A549 (cell line): ENCODE data around the gene JARID2. TPM values are rescaled to one million over a fixed set of nuclear protein-coding genes. Genes with fewer than 3 reads are reported as not detected.

Source experiments
- ATAC-seq, 2 experiments: fragments of 200-7000 bp in 1 of 2; fragments of >200 bp in 1 of 2; cut with Nextera tagmentation in 1 of 2; cut with Tn5 transposase in 1 of 2; 3 replicates each; pipeline versions ENCODE4 v1.8.0 to v1.9.1; 2018 to 2020; ENCODE audit warnings: mild to moderate bottlenecking in 1 of 2, moderate library complexity in 1 of 2
- CTCF ChIA-PET: fragments of 300-600 bp; sonication (Branson Sonifier 250); formaldehyde crosslinking; extraction: SDS; loops from one replicate; lab custom pipeline; 2021; ENCODE audit warnings: antibody characterized with exemption, inconsistent platforms; lab: Yijun Ruan, JAX
- POLR2A ChIA-PET: fragments of 350-600 bp; formaldehyde crosslinking; extraction: SDS; loops from one replicate; lab custom pipeline; 2021; ENCODE audit warnings: antibody characterized with exemption, inconsistent platforms; lab: Yijun Ruan, JAX
- DNase-seq, 2 experiments: peaks; one replicate each; pipeline versions ENCODE4 v3.0.0 to v3.0.0-alpha.2; 2011 to 2016; ENCODE audit warnings: low read depth in 1 of 2, low spot score in 1 of 2
- FAIRE-seq: peaks from 2 replicates; lab custom pipeline; 2011; peaks lifted over from hg19 to GRCh38; lab: Jason Lieb, UNC
- H3K27ac ChIP-seq, 2 experiments: fragments of >200 bp; sonication (Bioruptor Twin); formaldehyde crosslinking; 3 replicates each; pipeline ENCODE4 v1.5.1; 2016 to 2017
- H3K4me1 ChIP-seq: fragments of >200 bp; sonication (Bioruptor Twin); formaldehyde crosslinking; 3 replicates; pipeline ENCODE4 v1.6.1; 2016
- H3K4me2 ChIP-seq: fragments of >200 bp; sonication (Bioruptor Twin); formaldehyde crosslinking; 3 replicates; pipeline ENCODE4 v1.6.1; 2016
- H3K4me3 ChIP-seq: fragments of >200 bp; sonication (Bioruptor Twin); formaldehyde crosslinking; 3 replicates; pipeline ENCODE4 v1.5.1; 2016
- H3K9me3 ChIP-seq: fragments of >200 bp; sonication (Bioruptor Twin); formaldehyde crosslinking; 3 replicates; pipeline ENCODE4 v1.6.1; 2016
- CHD2 ChIP-seq: fragments of 150-350 bp; IDR thresholded peaks from 2 replicates; pipeline ENCODE4 v1.6.1; 2014; ENCODE audit warnings: low read length; ENCODE audit not compliant: partially characterized antibody
- EHF ChIP-seq: fragments of 250-450 bp; sonication (Bioruptor Pico); IDR thresholded peaks from 2 replicates; pipeline ENCODE4 v1.5.0; 2020; ENCODE audit warnings: mild to moderate bottlenecking
- ESRRA ChIP-seq: fragments of 150-350 bp; IDR thresholded peaks from 2 replicates; pipeline ENCODE4 v1.6.1; 2014; ENCODE audit warnings: mild to moderate bottlenecking, low read length, borderline replicate concordance
- HDAC2 ChIP-seq: fragments of 200-600 bp; sonication (generic); IDR thresholded peaks from 2 replicates; pipeline ENCODE4 v1.6.1; 2016
- HEYL ChIP-seq: fragments of 250-450 bp; sonication (Bioruptor Pico); IDR thresholded peaks from 2 replicates; pipeline ENCODE4 v1.8.0; 2021; ENCODE audit warnings: mild to moderate bottlenecking, moderate library complexity
- KDM5A ChIP-seq: fragments of 200-600 bp; sonication (generic); IDR thresholded peaks from 2 replicates; pipeline ENCODE4 v1.6.1; 2016; ENCODE audit warnings: antibody characterized with exemption, mild to moderate bottlenecking
- MAFK ChIP-seq: fragments of 450-650 bp; IDR thresholded peaks from 2 replicates; pipeline ENCODE4 v1.6.1; 2014; ENCODE audit not compliant: partially characterized antibody
- NFE2L2 ChIP-seq: fragments of 150-350 bp; conservative IDR thresholded peaks from 2 replicates; pipeline ENCODE4 v1.6.1; 2014; ENCODE audit warnings: low read length
- PHF8 ChIP-seq: fragments of 200-600 bp; sonication (generic); IDR thresholded peaks from 2 replicates; pipeline ENCODE4 v1.6.1; 2016; ENCODE audit warnings: low read depth, mild to moderate bottlenecking, antibody characterized with exemption, moderate library complexity, borderline replicate concordance
- POLR2A ChIP-seq: IDR thresholded peaks from 2 replicates; pipeline ENCODE4 v1.6.1; 2012; ENCODE audit warnings: mild to moderate bottlenecking, low read length
- RAD21 ChIP-seq, 2 experiments: fragments of >200 bp in 1 of 2; sonication (Bioruptor Twin) in 1 of 2; formaldehyde crosslinking in 1 of 2; IDR thresholded peaks in 1 of 2; conservative IDR thresholded peaks in 1 of 2; 2 replicates in 1 of 2; 3 replicates in 1 of 2; pipeline ENCODE4 v1.6.1; 2012 to 2018; ENCODE audit warnings: inconsistent platforms in 1 of 2
- RCOR1 ChIP-seq: fragments of 150-350 bp; IDR thresholded peaks from 2 replicates; pipeline ENCODE4 v1.6.1; 2014; ENCODE audit warnings: antibody characterized with exemption, low read length, low read depth
- RFX5 ChIP-seq: fragments of 450-650 bp; IDR thresholded peaks from 2 replicates; pipeline ENCODE4 v1.7.1; 2014; ENCODE audit warnings: antibody characterized with exemption, mild to moderate bottlenecking, moderate library complexity
- SMC3 ChIP-seq: fragments of >200 bp; sonication (Bioruptor Twin); formaldehyde crosslinking; IDR thresholded peaks from 3 replicates; pipeline ENCODE4 v1.6.1; 2018; ENCODE audit warnings: inconsistent platforms
- SREBF2 ChIP-seq: fragments of 450-650 bp; IDR thresholded peaks from 2 replicates; pipeline ENCODE4 v1.6.1; 2014; ENCODE audit warnings: mild to moderate bottlenecking, moderate library complexity
- ZC3H11A ChIP-seq: fragments of 450-650 bp; IDR thresholded peaks from 2 replicates; pipeline ENCODE4 v1.6.1; 2014; ENCODE audit warnings: antibody characterized with exemption, mild to moderate bottlenecking
- ZSCAN20 ChIP-seq: fragments of 250-450 bp; sonication (Bioruptor Pico); IDR thresholded peaks from 2 replicates; pipeline ENCODE4 v1.8.0; 2022; ENCODE audit warnings: mild to moderate bottlenecking, moderate library complexity
- WGBS: methylation state at CpG from one replicate; pipeline ENCODE4 v1.1.6; 2017; ENCODE audit errors: missing lambda C conversion rate; 5-methylcytosine and 5-hydroxymethylcytosine counted together
- polyA plus RNA-seq, 4 experiments: library from polyadenylated mRNA; depleted of rRNA in 3 of 4; stranded (reverse); fragments of >200 nt; fragmentation: RNase III in 1 of 4; extraction: RNeasy Plus Mini Kit Qiagen cat#74134 plus additional on column Dnase treatment in 1 of 4; gene quantifications; 2 replicates in 3 of 4; 3 replicates in 1 of 4; pipeline ENCODE4 v1.2.3, GENCODE V29; 2011 to 2017
- TF ChIP-seq, protein P1 (sequence below): IDR thresholded peaks from 2 replicates; pipeline ENCODE4 v1.6.1; 2012
- TF ChIP-seq, protein P2 (sequence below): fragments of >200 bp; sonication (Bioruptor Twin); formaldehyde crosslinking; IDR thresholded peaks from 2 replicates; pipeline ENCODE4 v1.6.1; 2016
- TF ChIP-seq, protein P3 (sequence below): fragments of 200-600 bp; sonication (generic); IDR thresholded peaks from 2 replicates; pipeline ENCODE4 v1.6.1; 2016; ENCODE audit warnings: antibody characterized with exemption, mild to moderate bottlenecking, moderate library complexity
- TF ChIP-seq, protein P4 (sequence below): fragments of >200 bp; sonication (Bioruptor Twin); formaldehyde crosslinking; IDR thresholded peaks from 3 replicates; pipeline ENCODE4 v1.5.1; 2016
- TF ChIP-seq, protein P5 (sequence below): IDR thresholded peaks from 2 replicates; pipeline ENCODE4 v1.6.1; 2012; ENCODE audit warnings: low read depth, borderline replicate concordance
- TF ChIP-seq, protein P6 (sequence below): fragments of >200 bp; sonication (Bioruptor Twin); formaldehyde crosslinking; IDR thresholded peaks from 3 replicates; pipeline ENCODE4 v1.6.1; 2016

The JARID2 gene
- polyA plus RNA-seq, 2 of the 4 experiments (the other 2 are of a cell fraction): 7.8 to 8.3 TPM

DNA sequence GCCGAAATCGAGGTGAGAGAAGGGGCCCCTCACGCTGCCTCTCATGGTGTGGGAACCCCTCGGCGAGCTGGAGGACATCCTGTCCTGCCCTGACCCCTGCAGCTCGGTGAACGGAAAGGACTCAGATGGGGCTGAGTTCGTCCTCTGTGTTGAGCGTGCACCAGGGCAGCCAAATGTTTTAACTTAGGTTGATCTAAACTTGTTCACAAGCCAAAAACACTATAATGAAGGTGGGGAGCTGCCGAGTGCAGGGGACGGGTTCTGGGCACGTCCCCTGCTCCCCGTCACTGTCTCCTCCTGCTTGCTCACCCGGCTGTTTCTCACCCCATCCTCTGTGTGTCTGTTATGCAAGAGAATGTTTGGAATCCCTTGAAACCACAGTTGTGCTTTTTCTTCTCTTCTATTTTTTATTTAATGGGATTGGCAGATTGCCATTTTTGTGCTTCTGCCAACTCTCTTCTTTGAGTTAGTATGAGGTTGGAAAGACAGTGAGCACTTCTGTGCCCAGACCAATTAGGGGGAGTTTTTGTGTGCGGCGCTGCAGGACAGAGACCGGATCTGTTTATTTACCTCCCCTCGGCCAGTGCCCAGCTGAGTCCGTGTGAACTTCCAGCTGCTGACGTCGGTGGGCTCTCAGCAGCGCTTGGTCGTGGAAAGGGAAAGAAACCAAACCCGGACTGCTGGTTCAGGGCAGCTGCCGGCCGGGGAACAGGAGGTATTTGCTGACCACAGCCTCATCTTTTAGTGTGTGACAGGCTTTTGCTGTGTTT lies 258.9 kb downstream of the JARID2 start:
- 92% methylated on average over 22 of the region's 26 CpGs for WGBS
- ATAC-seq (no peak), FAIRE-seq (no peak), DNase-seq (no peak)
- H3K4me3 ChIP-seq: no peak overlapping the region
- ChIA-PET POLR2A (no interaction called here), CTCF (interaction anchor here (0.6 to 1.5 kb wide), 5 partner anchors 12 to 173 kb away, joined by 4 to 7 read pairs (median 5); no protein-coding TSS in a partner anchor)
- H3K4me2 ChIP-seq: no peak overlapping the region
- H3K27ac ChIP-seq: no peak overlapping the region
- H3K4me1 ChIP-seq: 0 out of 3 replicates have a peak, but pooled peaks cover 3% of the 10 kb centered on the region
- no peaks in the 10 kb centered on the region for H3K9me3 ChIP-seq
- no peak for TF ChIP-seq SREBF2
- no peak for TF ChIP-seq POLR2A
- no peak for TF ChIP-seq ZC3H11A
- no peak for TF ChIP-seq HDAC2
- TF ChIP-seq, protein P1, sequence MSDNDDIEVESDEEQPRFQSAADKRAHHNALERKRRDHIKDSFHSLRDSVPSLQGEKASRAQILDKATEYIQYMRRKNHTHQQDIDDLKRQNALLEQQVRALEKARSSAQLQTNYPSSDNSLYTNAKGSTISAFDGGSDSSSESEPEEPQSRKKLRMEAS: no peak
- TF ChIP-seq, protein P2, sequence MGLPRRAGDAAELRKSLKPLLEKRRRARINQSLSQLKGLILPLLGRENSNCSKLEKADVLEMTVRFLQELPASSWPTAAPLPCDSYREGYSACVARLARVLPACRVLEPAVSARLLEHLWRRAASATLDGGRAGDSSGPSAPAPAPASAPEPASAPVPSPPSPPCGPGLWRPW: no peak
- TF ChIP-seq RCOR1: no peak
- TF ChIP-seq CHD2: no peak

DNA sequence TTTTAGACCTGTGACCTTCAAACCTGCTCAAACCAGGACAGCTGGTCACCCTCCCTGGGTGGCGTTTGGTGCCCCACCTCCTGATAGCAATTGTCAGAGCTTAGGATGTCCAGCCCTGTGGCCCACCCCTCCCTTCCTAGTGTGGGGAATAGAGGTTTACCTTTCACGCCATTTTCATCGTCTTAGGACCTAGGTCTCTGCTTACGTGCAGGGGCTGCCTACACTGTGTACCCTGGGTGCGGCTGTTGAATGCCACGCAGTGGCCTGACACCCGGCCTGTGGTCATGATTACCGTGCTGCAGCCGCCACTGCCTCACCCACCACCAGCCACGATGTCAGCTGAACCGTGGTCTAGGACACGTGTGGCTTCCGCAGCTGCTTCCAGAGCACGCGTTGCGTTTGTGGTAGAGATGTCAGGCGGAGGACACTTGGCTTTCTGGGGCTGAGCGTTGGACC lies 259.6 kb downstream of the JARID2 start:
- H3K9me3 ChIP-seq: no peaks in the 10 kb centered on the region
- whole genome bisulfite sequencing: 98% methylated on average over 15 of the region's 18 CpGs
- ChIA-PET CTCF (interaction anchor here (1.1 to 1.2 kb wide), 2 partner anchors 15 to 119 kb away, joined by 4 to 5 read pairs; no protein-coding TSS in a partner anchor), POLR2A (no interaction called here)
- ATAC-seq (no peak), DNase-seq (no peak), FAIRE-seq (no peak)
- H3K4me2 ChIP-seq: no peak overlapping the region
- no peak overlapping the region for H3K4me3 ChIP-seq
- no peak for TF ChIP-seq PHF8
- TF ChIP-seq, all 56 proteins: peak for 0
- Histone ChIP-seq H3K4me1 (0 out of 3 replicates have a peak, but pooled peaks cover 3% of the 10 kb centered on the region), H3K27ac (no peak overlapping the region)

DNA sequence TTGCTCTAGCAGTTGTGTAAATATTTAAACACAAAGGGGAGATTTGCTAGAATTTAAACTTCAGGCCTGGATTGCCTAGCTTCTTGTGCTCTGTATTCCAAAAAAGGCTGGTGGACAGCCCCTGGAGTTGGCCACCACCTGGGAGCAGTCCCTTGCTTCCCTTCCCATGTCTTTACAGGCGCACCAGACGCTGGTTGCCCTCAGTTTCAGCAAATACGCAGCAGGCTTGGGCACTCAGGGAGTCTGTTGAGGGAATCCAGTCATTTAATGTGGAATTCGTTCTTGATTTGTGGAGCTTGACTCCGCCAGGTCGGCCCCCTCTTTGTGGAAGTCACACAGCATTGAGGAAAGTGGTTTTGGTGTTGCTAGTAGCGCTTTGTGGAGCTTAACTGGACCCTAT lies 260.2 kb downstream of the JARID2 start:
- WGBS: 94% methylated on average over 7 of the region's 7 CpGs
- DNase-seq (no peak), FAIRE-seq (no peak), ATAC-seq (no peak)
- TF ChIP-seq HEYL (no peak), ZSCAN20 (CRISPR knock-in tag) (no peak), EHF (CRISPR knock-in tag) (no peak), NFE2L2 (no peak), RAD21 (conservative IDR thresholded peaks at IDR 0.05 in 1 of 2, IDR thresholded peaks at IDR 0.05 in 1 of 2) (no peak), SMC3 (no peak), ESRRA (no peak), RCOR1 (no peak), KDM5A (no peak), CHD2 (no peak), RFX5 (no peak), MAFK (no peak)
- TF ChIP-seq, protein P3, sequence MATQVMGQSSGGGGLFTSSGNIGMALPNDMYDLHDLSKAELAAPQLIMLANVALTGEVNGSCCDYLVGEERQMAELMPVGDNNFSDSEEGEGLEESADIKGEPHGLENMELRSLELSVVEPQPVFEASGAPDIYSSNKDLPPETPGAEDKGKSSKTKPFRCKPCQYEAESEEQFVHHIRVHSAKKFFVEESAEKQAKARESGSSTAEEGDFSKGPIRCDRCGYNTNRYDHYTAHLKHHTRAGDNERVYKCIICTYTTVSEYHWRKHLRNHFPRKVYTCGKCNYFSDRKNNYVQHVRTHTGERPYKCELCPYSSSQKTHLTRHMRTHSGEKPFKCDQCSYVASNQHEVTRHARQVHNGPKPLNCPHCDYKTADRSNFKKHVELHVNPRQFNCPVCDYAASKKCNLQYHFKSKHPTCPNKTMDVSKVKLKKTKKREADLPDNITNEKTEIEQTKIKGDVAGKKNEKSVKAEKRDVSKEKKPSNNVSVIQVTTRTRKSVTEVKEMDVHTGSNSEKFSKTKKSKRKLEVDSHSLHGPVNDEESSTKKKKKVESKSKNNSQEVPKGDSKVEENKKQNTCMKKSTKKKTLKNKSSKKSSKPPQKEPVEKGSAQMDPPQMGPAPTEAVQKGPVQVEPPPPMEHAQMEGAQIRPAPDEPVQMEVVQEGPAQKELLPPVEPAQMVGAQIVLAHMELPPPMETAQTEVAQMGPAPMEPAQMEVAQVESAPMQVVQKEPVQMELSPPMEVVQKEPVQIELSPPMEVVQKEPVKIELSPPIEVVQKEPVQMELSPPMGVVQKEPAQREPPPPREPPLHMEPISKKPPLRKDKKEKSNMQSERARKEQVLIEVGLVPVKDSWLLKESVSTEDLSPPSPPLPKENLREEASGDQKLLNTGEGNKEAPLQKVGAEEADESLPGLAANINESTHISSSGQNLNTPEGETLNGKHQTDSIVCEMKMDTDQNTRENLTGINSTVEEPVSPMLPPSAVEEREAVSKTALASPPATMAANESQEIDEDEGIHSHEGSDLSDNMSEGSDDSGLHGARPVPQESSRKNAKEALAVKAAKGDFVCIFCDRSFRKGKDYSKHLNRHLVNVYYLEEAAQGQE: no peak
- TF ChIP-seq, protein P4, sequence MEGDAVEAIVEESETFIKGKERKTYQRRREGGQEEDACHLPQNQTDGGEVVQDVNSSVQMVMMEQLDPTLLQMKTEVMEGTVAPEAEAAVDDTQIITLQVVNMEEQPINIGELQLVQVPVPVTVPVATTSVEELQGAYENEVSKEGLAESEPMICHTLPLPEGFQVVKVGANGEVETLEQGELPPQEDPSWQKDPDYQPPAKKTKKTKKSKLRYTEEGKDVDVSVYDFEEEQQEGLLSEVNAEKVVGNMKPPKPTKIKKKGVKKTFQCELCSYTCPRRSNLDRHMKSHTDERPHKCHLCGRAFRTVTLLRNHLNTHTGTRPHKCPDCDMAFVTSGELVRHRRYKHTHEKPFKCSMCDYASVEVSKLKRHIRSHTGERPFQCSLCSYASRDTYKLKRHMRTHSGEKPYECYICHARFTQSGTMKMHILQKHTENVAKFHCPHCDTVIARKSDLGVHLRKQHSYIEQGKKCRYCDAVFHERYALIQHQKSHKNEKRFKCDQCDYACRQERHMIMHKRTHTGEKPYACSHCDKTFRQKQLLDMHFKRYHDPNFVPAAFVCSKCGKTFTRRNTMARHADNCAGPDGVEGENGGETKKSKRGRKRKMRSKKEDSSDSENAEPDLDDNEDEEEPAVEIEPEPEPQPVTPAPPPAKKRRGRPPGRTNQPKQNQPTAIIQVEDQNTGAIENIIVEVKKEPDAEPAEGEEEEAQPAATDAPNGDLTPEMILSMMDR: no peak
- TF ChIP-seq, protein P5, sequence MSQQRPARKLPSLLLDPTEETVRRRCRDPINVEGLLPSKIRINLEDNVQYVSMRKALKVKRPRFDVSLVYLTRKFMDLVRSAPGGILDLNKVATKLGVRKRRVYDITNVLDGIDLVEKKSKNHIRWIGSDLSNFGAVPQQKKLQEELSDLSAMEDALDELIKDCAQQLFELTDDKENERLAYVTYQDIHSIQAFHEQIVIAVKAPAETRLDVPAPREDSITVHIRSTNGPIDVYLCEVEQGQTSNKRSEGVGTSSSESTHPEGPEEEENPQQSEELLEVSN: no peak
- TF ChIP-seq, protein P6, sequence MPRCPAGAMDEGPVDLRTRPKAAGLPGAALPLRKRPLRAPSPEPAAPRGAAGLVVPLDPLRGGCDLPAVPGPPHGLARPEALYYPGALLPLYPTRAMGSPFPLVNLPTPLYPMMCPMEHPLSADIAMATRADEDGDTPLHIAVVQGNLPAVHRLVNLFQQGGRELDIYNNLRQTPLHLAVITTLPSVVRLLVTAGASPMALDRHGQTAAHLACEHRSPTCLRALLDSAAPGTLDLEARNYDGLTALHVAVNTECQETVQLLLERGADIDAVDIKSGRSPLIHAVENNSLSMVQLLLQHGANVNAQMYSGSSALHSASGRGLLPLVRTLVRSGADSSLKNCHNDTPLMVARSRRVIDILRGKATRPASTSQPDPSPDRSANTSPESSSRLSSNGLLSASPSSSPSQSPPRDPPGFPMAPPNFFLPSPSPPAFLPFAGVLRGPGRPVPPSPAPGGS: no peak
- Histone ChIP-seq H3K9me3 (no peaks in the 10 kb centered on the region), H3K4me3 (no peak overlapping the region), H3K4me2 (no peak overlapping the region), H3K27ac (no peak overlapping the region), H3K4me1 (0 out of 3 replicates have a peak, but pooled peaks cover 3% of the 10 kb centered on the region)
- POLR2A ChIA-PET: no interaction called here
- CTCF ChIA-PET: interaction anchor here (1.2 kb wide), 1 partner anchor 16 kb away, joined by 5 read pairs; no protein-coding TSS in a partner anchor
